A204.1 (cell line): ENCODE measurements around the gene CA7.
A peak's percentile ranks its signal among the peaks of the same experiment; 100 is the strongest.
"Not testable (repeated sequence)": the region's sequence is repeated elsewhere in the genome, so short reads cannot be mapped to it uniquely, and the experiment has no call there.

Experiments
- FAIRE-seq: peaks from 2 replicates; lab custom pipeline; 2012; peaks lifted over from hg19 to GRCh38; lab: Jason Lieb, UNC

Gene CA7

GRCh38 chr16:66846831-66847230 lies 2.6 kb downstream of the CA7 start:
- no peak for FAIRE-seq

DNA sequence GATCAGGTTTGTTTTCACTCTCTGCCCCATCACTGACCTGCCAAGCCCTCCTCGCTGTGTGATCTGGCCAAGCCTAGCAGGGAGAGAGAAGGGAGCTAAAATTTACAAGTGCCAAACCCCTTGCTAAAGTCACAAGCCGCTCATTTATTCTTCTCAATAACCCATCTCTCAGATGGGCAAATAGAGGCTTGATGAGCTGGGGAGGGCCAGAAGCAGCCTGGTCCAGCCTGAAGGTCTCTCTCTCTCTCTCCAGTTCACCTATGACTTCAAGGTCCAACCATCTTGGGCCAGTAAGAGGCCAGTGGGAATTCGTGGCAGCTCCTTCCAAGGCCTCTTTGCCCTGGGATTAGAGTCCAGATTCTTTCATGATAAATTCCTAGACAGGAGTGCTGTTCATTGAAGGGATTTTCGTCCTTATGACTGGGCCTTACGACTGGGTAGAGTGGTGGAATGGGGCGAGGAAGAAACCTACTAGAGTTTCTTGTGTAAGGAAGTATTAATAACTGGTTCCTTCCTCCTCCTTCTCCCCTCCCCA lies 3.4 kb downstream of the CA7 start:
- FAIRE-seq = no peak

DNA sequence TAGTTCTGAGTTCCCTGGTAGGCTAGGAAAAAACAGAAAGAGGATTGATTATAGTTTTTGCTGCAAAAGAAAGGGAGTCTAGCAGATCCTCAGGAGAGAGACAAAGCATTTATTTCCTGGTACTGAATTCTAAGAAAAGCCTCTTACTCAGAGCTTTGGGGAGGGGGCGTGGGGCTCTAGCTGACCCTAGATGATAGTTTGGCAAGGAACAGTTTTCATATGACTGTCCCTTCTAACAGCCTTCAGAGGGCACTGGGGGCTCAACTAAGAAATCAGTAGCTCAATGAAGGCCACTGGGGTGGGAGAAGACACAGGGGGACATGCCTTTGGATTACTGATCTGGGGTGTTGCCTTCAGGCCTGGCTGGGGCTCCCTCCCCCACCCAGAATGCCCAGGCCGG lies 4.0 kb downstream of the CA7 start:
- FAIRE-seq = no peak

- FAIRE-seq = no peak
Measured at GRCh38 chr16:66849021-66849420, 4.8 kb downstream of the CA7 start.

DNA sequence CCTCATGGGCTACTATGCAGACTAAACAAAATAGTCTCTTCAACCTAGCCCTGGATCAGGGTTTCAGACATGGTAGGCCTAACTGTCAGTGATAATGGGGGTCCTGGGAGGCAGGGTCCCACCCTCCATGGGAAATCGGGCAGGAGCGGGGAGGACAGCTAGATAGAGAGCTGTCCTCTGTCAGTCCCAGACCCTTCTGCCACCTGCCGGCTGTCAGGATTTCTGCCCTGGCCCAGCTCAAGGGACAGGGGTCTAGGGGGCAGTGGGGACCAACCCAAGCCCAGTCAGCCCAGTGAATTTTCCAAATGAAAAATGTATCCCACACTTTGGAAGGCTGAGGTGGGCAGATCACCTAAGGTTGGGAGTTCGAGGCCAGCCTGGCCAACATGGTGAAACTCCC lies 5.3 kb downstream of the CA7 start:
- no peak for FAIRE-seq

DNA sequence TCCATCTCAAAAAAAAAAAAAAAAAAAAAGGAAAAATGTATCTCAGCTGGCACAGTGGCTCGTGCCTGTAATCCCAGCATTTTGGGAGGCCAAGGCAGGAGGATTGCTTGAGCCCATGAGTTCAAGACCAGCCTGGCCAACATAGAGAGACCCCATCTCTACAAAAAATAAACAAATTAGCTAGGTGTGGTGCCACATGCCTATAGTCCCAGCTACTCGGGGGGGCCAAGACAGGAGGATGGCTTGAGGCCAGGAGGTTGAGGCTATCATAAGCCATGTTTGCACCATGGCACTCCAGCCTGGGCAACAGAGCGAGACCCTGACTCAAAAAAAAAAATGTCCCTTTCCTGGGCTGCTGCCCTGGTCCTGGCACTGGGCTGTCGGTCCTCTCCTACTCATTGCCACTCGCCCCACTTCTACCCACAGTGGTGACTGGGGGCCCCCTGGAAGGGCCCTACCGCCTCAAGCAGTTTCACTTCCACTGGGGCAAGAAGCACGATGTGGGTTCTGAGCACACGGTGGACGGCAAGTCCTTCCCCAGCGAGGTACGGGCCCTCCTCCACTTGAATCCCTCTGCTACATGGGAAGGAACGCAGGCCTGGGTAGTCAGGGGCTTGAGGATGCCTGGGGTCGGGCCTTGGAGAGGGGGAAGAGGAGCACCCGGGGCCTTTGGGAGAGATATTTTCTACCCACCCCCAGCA lies 6.1 kb downstream of the CA7 start:
- FAIRE-seq = no peak

DNA sequence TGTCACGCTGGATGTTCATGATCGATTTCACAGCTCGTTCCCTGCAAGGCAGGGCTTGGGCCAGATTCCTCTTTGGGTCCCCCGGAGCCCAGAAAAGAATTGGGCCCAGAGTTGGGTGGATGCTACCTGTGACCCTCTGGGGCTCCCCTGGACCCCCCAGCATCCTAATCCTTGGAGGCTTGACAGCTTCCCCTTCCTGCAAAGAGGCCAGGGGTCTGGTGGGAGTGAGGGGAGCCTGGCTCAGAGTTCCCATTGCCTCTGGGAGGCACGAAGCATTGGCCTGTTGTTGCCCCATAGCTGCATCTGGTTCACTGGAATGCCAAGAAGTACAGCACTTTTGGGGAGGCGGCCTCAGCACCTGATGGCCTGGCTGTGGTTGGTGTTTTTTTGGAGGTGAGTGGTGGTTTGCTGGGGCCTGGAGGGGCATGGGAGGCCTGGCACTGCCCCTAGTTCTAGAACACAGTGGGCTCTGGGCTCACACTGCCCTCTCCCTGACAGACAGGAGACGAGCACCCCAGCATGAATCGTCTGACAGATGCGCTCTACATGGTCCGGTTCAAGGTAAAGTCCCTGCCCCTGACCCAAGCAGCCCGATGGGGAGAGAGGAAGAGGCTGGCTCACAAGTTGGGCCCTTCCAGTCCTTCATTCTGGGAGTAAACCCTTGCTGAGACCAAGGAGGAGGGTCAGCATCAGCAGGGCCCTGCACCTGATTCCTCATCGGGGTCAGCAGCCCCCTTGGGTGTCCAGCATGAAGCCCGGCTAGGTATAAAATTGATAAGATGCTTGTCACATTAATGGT lies 7.2 kb downstream of the CA7 start:
- no peak for FAIRE-seq

GRCh38 chr16:66853261-66854139 lies 9.3 kb downstream of the CA7 start:
- FAIRE-seq = no peak

GRCh38 chr16:66856184-66856730 lies 12.0 kb downstream of the CA7 start:
- FAIRE-seq = no peak

- no peak for FAIRE-seq
Measured at GRCh38 chr16:66856801-66857200, 12.6 kb downstream of the CA7 start.

DNA sequence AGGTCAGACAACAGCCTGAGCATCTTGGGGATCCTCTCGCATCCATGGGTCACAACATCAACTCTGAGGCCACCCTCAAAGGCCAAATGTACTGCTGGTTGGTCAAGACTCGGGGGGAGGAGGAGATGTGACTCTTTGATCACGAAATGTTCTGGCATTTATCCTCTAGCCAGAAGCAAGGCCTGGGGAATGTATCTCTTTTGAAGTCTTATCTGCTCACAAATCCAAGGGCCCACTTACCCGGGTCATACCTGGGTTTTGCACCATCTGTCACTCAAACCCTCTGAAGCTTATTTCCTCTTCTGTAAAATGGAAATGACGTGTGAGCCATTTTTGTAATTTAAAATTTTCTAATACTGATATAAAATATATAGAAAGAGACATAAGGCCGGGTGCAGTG lies 13.2 kb downstream of the CA7 start:
- no peak for FAIRE-seq

- no peak for FAIRE-seq
Measured at GRCh38 chr16:66858740-66859396, 14.7 kb downstream of the CA7 start.

DNA sequence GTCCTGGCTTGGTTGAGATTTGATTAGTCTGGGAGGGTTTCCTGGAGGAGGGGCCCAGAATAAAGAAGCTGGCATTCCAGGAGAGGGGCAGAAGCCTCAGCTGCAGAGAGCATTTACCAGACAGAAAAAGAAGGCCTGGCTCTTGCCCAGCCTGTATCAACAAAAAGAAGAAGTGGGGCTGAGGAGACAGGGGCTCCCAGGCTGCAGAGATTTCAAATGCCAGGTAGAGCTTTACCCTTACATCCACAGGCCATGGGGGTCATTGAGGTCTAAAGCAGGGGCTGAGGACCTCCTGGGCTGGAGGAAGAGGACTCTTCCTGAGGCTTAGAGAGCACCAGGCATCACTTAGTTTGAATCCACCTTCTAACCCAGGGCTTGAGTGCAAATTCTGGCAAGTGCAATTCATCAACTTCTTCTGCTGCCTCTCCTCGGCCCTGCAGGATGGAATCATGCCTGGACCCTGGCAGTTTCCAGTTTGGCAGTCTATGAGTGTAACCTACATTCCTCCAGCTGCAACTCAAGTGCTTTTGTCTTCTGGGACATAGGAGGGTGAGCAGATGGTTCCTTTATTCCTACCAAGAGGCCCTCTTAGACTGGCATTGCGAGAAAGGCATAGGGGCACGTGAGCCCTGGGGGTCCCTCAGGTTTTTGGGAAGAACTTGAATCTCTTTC lies 15.3 kb downstream of the CA7 start:
- no peak for FAIRE-seq

DNA sequence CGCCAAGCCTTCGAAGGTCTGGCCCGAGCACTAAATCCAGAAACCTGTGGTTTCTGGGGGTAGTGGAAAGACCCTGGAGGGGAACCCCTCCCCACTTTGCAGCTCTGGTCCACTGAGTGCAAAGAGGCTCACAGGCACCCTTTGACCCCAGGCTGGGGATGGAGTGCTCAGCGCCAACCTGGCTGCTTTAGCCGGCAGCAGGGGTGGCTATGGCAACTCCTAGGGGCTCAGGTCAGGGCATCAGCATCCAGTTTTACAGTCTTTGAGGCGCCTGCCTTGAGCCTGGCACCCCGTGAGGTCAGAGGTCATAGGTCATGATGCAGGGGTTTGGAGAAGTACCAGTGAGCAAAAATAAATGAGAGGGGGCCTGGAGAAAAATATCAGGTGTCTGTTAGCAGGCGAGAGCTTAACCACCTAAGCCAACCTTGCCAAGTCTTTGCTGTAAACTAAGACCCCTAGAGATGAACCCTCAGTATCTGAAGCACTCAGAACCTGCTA lies 17.9 kb downstream of the CA7 start:
- FAIRE-seq = no peak

GRCh38 chr16:66863707-66864106 lies 19.5 kb downstream of the CA7 start:
- no peak for FAIRE-seq

- no peak for FAIRE-seq
Measured at GRCh38 chr16:66869424-66869823, 25.2 kb downstream of the CA7 start.

- FAIRE-seq = not testable (repeated sequence)
Measured at GRCh38 chr16:66871363-66871762, 27.1 kb downstream of the CA7 start.

GRCh38 chr16:66871840-66872239 lies 27.6 kb downstream of the CA7 start:
- no peak for FAIRE-seq

DNA sequence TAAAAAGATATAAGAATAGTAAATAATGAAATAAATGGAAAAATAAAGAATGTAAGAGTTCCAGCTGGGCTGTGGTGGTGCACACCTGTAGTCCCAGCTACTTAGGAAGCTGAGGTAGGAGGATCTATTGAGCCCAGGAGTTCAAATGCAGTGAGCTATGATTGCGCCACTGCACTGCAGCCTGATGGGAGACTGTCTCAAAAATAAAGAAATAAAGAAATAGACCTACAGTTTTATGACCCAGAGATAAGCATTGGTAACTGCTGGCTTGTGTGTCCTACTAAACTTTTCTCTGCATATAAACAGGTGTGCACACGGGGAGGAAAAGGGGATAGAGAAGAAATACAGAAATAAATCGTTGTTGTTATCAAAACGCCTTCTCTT lies 28.3 kb downstream of the CA7 start:
- FAIRE-seq = no peak

- peak; percentile 95 for FAIRE-seq
Measured at GRCh38 chr16:66872943-66873684, 28.9 kb downstream of the CA7 start.
